ENCODE measurements around the gene H2BK1. TPM values are rescaled to one million over a fixed set of nuclear protein-coding genes. Genes with fewer than 3 reads are reported as not detected.

The H2BK1 gene
- total and polyA plus RNA-seq, 2 experiments from 2014 or later = not detected

- TF ChIP-seq CTCF (IDR thresholded peaks at IDR 0.05; ENCODE audit: low read depth, low read length) = no peak
- H3K4me3 ChIP-seq = no peak overlapping the region
- DNase-seq (ENCODE audit: low read depth in 1 of 2, low spot score in 1 of 2) = no peak
- H3K36me3 ChIP-seq = peaks cover 43% of the 10 kb centered on the region
- no peaks in the 10 kb centered on the region for H3K27me3 ChIP-seq
- H3K9me3 ChIP-seq (ENCODE audit: low read depth) = no peaks in the 10 kb centered on the region
- H3K27ac ChIP-seq = no peak overlapping the region
- peaks cover 4% of the 10 kb centered on the region for H3K4me1 ChIP-seq (ENCODE audit: low read depth)
Observed at GRCh38 chr7:151236406-151236805, 26.1 kb upstream of the H2BK1 start.

DNA sequence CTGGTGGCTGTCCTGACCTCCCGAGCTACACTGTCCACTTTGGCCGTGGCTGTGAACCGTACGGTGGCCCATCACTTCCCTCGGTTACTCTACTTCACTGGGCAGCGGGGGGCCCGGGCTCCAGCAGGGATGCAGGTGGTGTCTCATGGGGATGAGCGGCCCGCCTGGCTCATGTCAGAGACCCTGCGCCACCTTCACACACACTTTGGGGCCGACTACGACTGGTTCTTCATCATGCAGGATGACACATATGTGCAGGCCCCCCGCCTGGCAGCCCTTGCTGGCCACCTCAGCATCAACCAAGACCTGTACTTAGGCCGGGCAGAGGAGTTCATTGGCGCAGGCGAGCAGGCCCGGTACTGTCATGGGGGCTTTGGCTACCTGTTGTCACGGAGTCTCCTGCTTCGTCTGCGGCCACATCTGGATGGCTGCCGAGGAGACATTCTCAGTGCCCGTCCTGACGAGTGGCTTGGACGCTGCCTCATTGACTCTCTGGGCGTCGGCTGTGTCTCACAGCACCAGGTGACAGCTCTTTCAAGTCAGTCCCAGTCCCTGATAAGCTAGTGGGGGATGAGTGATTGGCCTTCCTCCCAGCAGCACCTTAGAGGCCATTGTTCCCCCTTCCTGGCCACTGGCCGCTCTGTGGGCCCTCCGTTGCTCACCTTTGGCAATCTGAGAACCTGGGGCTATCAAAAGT, 25.0 kb upstream of the H2BK1 start:
- no peak overlapping the region for H3K4me3 ChIP-seq
- no peak for DNase-seq (ENCODE audit: low read depth in 1 of 2, low spot score in 1 of 2)
- peaks cover 4% of the 10 kb centered on the region for H3K4me1 ChIP-seq (ENCODE audit: low read depth)
- no peak overlapping the region for H3K27ac ChIP-seq
- H3K9me3 ChIP-seq (ENCODE audit: low read depth) = no peaks in the 10 kb centered on the region
- H3K27me3 ChIP-seq = no peaks in the 10 kb centered on the region
- peaks cover 35% of the 10 kb centered on the region for H3K36me3 ChIP-seq
- no peak for TF ChIP-seq CTCF (IDR thresholded peaks at IDR 0.05; ENCODE audit: low read depth, low read length)

- Histone ChIP-seq H3K27ac (no peak overlapping the region), H3K27me3 (no peaks in the 10 kb centered on the region), H3K4me3 (no peak overlapping the region), H3K36me3 (peaks cover 26% of the 10 kb centered on the region), H3K9me3 (ENCODE audit: low read depth) (no peaks in the 10 kb centered on the region), H3K4me1 (ENCODE audit: low read depth) (peaks cover 4% of the 10 kb centered on the region)
- DNase-seq (ENCODE audit: low read depth in 1 of 2, low spot score in 1 of 2) = no peak
- no peak for TF ChIP-seq CTCF (IDR thresholded peaks at IDR 0.05; ENCODE audit: low read depth, low read length)
Observed at GRCh38 chr7:151233804-151234203, 23.5 kb upstream of the H2BK1 start.

DNA sequence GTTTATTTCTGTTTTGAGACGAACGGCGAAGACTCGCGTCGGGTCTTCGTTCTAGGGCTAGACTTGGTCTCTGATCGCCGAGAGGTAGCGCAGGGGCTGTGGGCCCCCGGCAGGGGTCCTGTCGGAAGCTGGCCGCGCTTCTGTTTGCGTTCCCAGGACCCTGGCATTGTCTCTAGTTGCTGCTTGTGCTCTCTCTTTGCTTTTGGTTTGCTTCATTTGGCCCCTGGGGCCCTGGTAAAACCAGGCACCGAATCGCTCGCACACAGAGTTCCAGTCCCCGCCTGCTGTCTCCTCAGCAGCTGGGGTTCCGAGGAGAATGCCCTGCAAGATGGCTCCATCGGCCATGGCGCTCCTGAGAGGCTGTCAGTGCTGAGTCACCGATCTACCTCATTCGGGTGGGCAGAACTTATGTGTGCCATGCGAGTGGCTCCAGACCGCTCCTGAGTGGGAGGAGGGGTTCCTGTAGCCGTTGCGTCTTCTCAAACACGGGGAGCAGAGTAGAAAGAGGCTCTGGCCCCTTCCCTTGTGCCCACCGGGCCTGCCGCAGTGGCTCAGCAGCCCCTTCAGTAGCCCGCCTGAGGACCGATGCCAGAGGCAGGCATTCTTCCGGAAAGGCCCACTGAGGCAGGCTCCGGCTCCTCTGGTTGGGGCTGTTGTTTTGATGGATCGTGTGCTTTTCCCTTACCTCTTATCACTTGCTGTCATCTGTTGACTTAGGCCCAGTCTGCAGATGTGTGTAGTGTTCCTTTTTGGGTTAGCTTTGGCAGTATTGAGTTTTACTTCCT, 22.8 kb upstream of the H2BK1 start:
- peaks cover 9% of the 10 kb centered on the region for H3K4me1 ChIP-seq (ENCODE audit: low read depth)
- H3K36me3 ChIP-seq = peaks cover 19% of the 10 kb centered on the region
- no peak for TF ChIP-seq CTCF (IDR thresholded peaks at IDR 0.05; ENCODE audit: low read depth, low read length)
- no peaks in the 10 kb centered on the region for H3K9me3 ChIP-seq (ENCODE audit: low read depth)
- peak; percentile 39 to 79 for DNase-seq (ENCODE audit: low read depth in 1 of 2, low spot score in 1 of 2)
- peak overlapping the region; percentile 92 for H3K4me3 ChIP-seq
- no peaks in the 10 kb centered on the region for H3K27me3 ChIP-seq
- peak overlapping the region; percentile 53 for H3K27ac ChIP-seq

GRCh38 chr7:151232091-151232916, 22.0 kb upstream of the H2BK1 start, which contains the start of gene CHPF2:
Gene CHPF2, plus strand, starts transcription at chr7:151232483. Its CDS starts 1,529 bp downstream, at chr7:151234012.
- peak; percentile 90 to 92 for DNase-seq (ENCODE audit: low read depth in 1 of 2, low spot score in 1 of 2)
- peaks cover 12% of the 10 kb centered on the region for H3K36me3 ChIP-seq
- H3K4me1 ChIP-seq (ENCODE audit: low read depth) = peaks cover 12% of the 10 kb centered on the region
- TF ChIP-seq CTCF (IDR thresholded peaks at IDR 0.05; ENCODE audit: low read depth, low read length) = no peak
- no peaks in the 10 kb centered on the region for H3K9me3 ChIP-seq (ENCODE audit: low read depth)
- peak within 1 kb of the TSS; percentile 92 for H3K4me3 ChIP-seq
- H3K27me3 ChIP-seq = no peaks in the 10 kb centered on the region
- peak within 1 kb of the TSS; percentile 53 for H3K27ac ChIP-seq
